22Rv1 (cell line): ENCODE results near the gene B4GALT3.

ENCODE experiments used
- ZFX ChIP-seq: fragments of 450-650 bp; IDR thresholded peaks from 2 replicates; pipeline ENCODE4 v1.6.1; 2017; ENCODE audit warnings: antibody characterized with exemption, borderline replicate concordance
- TF ChIP-seq, protein P1 (sequence below): fragments of 450-650 bp; IDR thresholded peaks from 2 replicates; pipeline ENCODE4 v1.5.1; 2017; ENCODE audit warnings: mild to moderate bottlenecking

DNA sequence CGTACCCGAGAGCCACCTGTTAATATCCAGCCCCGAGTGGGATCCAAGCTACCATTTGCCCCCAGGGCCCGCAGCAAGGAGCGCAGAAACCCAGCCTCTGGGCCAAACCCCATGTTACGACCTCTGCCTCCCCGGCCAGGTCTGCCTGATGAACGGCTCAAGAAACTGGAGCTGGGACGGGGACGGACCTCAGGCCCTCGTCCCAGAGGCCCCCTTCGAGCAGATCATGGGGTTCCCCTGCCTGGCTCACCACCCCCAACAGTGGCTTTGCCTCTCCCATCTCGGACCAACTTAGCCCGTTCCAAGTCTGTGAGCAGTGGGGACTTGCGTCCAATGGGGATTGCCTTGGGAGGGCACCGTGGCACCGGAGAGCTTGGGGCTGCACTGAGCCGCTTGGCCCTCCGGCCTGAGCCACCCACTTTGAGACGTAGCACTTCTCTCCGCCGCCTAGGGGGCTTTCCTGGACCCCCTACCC, 16.6 kb downstream of the B4GALT3 start:
- TF ChIP-seq, protein P1, sequence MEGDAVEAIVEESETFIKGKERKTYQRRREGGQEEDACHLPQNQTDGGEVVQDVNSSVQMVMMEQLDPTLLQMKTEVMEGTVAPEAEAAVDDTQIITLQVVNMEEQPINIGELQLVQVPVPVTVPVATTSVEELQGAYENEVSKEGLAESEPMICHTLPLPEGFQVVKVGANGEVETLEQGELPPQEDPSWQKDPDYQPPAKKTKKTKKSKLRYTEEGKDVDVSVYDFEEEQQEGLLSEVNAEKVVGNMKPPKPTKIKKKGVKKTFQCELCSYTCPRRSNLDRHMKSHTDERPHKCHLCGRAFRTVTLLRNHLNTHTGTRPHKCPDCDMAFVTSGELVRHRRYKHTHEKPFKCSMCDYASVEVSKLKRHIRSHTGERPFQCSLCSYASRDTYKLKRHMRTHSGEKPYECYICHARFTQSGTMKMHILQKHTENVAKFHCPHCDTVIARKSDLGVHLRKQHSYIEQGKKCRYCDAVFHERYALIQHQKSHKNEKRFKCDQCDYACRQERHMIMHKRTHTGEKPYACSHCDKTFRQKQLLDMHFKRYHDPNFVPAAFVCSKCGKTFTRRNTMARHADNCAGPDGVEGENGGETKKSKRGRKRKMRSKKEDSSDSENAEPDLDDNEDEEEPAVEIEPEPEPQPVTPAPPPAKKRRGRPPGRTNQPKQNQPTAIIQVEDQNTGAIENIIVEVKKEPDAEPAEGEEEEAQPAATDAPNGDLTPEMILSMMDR = no peak
- TF ChIP-seq ZFX = no peak
